GM19025 (cell line): ENCODE measurements around the gene NTN5.

ENCODE experiments used
- ATAC-seq: cut with Tn5 transposase; IDR thresholded peaks from one replicate; pipeline ENCODE4 v1.9.1; 2021; ENCODE audit warnings: mild to moderate bottlenecking, low read depth, moderate library complexity; ENCODE audit not compliant: unreplicated experiment

Gene NTN5

GRCh38 chr19:48617146-48617937, 55.5 kb downstream of the NTN5 start:
- no peak for ATAC-seq

- ATAC-seq: no peak
These were observed 56.2 kb downstream of the NTN5 start for GRCh38 chr19:48616491-48617056.

GRCh38 chr19:48616041-48616436, 56.8 kb downstream of the NTN5 start:
- ATAC-seq: no peak

- no peak for ATAC-seq
These were observed 57.4 kb downstream of the NTN5 start for GRCh38 chr19:48615231-48616040.

GRCh38 chr19:48614436-48615230, 58.2 kb downstream of the NTN5 start, which contains the start of gene FAM83E:
FAM83E (minus strand) TSS chr19:48615076; CDS start chr19:48613372, 1,704 bp downstream.
- no peak for ATAC-seq

GRCh38 chr19:48613852-48614435, 58.9 kb downstream of the NTN5 start:
- no peak for ATAC-seq

- ATAC-seq: no peak
These were observed 59.6 kb downstream of the NTN5 start for GRCh38 chr19:48613024-48613851.

GRCh38 chr19:48611872-48612271, 60.9 kb downstream of the NTN5 start:
- ATAC-seq: no peak
